ENCODE data around the gene SYF2.

The SYF2 gene

DNA sequence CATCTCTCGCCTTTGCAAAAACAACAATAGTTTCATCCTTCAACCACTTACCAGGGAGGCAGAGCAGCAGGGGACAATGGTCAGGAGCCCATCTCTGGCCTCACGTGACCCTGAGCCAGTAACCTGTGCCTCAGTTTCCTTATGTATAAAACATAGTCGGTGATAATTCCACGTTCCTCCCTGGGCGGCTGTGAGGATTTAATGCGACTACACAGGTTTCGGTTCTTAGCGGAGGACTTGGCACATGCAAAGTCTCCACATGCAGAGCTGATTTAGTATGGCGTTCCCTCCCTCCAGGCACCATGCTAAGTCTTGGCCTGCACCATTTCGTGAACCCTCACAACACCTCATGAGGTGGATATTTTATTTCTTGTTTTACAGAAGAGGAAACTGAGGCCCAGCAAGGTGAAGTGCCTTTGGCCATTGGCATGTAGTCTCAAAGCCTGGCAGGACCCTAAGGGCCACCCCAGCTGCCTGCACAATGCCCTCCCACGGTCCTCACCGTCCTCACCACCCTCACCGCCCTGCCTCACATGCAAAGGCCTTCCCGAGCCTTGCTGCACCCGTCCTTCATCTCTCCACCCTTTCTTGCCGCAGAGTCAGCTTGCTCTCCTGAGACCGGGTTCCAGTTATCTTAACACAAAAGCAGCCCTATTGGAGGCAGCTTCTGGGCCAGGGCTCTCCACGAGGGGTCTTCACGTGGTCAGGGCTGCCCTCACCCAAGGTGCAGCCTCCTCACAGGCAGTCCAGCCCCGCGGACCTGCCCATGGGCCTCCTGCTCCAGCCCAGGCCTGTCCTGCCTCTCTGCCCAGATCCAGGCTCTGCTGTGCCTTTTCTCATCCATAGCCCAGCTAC is 48.9 kb downstream of the SYF2 start:
- no peak for DNase-seq

- no peak for DNase-seq
Observed at GRCh38 chr1:25182629-25183028, 49.7 kb downstream of the SYF2 start.

GRCh38 chr1:25180996-25181395 is 51.3 kb downstream of the SYF2 start:
- no peak for DNase-seq

DNA sequence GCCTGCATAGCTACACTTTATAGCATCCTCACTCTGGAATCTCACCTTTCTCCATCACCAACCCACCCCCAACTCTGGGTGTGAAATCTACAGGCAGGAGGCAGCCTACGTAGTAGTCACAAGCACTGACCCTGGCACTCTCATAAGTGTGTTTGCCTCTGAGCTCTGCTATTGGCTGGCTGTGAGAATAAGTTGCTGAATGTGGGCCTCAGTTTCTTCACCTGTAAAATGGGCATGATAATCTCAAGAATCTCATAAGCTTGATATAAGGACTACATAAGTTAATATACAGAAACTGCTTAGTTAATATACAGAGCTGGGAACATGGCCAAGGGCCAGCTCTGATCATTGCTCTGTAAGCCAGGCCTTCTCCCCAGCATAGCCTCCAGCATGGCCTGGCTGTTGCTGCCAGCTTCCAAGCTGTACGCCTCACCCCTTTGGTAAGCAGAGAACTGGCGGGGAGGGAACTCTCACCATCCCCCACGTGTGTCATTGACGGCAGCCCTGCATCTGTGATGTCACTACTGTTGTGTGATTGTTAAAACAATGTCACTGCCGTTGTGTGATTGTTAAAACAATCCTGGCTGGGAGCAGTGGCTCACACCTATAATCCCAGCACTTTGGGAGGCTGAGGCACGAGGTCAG is 53.3 kb downstream of the SYF2 start:
- DNase-seq: no peak

DNA sequence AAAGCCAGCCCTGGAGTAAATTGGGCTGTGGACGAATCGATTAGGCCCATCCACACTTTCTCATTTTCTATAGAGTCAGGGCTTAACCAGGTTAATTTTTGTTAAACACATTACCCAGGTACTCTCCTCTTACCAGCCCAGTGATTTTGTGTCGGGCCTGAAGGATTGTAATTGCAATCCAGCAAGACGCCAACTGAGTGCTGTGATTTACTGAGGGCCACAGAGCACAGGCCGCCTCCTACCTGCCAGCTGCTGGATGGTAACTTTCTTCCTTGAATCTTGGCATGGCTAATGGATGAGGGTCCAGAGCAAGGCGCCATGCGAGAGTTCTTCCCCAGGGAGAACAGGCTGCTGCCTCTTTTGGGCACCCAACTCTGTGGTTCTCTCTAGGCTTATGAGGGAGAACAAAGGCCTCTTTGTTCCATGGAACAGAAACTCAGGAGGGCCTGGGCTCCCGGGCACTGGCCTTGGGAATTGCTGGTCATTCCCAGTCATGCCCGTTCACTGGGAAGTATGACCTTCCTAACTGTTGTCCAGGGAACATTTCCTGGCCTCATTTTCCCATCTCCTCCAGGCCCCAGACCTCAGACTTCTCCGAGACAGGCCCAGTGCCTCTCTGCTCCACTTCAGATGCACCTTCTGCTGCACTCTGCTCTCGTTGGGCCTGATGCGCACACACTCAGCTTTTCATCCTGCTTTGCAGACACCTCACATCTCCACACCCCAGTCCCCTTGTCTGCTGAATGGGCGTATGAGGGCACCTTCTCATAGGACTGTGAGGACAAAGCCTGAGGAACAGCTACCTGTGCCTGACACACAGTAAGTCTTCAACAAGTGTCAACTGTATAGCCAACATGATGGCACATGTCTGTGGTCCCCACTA is 57.3 kb downstream of the SYF2 start:
- DNase-seq: no peak

DNA sequence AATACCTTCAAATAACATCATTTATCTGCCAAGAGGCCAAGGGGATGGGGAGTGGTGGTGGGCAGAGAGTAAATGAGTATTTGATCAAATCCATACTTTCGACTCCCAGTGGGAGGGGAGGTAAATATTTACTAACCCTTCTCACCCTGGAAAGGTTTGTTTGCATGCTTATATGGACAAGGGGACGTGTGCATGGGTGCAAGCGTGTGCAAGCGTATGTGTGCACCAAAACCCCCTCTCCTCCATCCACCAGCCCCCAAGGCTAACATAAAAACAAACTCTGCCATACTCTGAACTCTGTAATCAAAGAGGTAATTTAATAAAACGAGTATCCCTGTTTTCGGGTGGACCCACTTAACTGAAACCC is 58.0 kb downstream of the SYF2 start:
- DNase-seq: no peak

- DNase-seq: no peak
Observed at GRCh38 chr1:25173809-25174340, 58.4 kb downstream of the SYF2 start.
